ENCODE data around the gene PRPS2.

Gene PRPS2

DNA sequence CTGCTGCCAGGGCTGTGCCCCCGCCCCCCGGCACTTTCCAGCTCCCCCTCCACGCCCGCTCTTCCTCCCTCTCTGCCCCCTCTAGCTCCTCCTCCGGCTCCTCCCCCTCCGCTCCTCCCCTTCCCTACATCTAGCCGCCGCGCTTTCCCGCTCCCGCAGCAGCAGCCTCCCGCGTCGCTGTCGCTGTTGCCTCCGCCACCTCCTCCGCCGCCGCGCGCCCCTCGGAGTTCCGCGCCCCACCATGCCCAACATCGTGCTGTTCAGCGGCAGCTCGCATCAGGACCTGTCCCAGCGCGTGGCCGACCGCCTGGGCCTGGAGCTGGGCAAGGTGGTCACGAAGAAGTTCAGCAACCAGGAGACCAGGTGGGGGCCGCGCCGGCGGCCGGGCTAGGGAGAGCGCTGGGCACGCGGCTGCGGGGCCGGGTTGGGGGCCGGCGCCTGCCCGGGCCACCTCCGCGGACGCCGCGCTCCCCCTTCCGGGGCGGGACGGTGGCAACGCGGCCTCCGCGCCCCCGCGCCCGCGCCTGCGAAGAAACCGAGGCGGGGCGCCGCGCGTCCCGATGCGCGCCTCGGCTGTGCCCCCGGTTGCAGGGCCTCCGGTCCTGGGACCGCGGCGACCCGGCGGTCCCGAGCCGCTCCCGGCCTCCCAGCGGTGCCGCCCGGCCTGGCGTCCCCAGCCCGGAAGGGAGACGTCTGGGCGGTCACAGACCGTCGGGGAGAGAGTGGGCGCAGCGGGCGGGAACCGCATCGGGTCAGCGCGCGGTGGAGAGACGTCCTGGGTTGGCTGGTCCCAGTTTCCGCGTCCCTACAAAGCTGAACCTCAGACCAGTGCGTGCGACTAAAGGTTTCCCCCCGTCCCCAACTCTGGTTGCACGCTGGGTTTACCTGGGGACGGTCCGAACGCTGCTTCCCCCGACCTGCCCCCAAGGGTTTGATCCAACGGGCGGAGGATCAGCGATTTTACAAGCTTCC, at the start of gene PRPS2:
PRPS2 (plus strand) TSS at position 156 of the 972 bp plus-strand sequence; CDS start at position 242, 86 bp downstream.
- no peak for DNase-seq

DNA sequence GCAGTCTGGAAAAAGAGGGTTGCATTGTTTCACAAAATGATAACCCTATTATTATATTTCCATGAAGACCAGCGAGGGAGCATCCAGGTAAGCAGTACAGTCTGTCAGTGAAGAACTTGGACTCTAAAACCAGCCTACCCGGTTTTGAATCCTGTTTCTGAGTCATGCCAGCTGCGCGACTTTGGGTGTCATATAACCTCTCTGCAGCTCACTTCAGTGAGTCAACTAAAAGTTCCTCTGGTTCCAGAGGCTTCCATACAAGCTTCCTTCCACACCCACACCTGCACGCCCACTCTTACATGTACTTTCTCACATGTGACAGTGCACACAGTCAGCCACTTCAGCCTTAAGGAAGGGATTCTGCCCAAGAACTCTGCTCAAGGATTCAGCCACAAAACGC, 49.8 kb upstream of the PRPS2 start:
- no peak for DNase-seq

DNA sequence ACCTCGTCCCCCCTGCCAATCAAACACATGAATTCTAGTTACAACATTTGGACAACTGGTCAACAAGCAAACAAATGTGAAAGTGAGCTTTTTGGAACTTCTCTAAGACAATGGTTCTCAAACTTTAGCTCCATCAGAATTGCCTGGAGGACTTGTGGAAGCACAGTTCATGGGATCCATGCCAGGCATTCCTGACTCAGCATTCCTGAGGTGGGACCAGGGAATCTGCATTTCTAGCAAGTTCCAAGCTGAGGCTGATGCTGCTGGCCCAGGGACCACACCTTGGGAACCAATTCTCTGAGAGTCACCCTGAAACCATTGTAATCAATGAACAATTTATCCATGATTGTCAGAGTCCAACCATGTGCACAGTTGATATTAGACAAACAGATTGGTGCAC, 43.8 kb upstream of the PRPS2 start:
- DNase-seq: no peak

DNA sequence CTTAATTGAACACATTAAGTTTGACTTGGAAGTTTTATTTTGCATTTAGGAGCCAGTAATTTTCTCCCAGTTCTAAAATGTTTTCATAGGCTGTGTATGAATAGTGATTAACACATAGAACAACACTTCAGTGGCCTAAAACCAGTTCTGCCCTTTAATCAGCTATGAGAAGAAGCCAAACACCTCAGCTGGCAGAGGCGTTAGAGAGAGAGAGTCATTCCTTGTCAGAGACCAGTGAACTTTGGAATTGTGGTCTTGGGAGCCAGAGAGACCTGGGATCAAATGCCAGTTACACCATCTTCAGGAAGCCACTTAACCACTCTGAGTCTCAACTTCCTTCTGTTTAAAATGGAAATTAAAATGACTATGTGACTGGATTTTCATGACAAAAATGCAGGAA, 39.3 kb upstream of the PRPS2 start:
- DNase-seq: no peak

DNA sequence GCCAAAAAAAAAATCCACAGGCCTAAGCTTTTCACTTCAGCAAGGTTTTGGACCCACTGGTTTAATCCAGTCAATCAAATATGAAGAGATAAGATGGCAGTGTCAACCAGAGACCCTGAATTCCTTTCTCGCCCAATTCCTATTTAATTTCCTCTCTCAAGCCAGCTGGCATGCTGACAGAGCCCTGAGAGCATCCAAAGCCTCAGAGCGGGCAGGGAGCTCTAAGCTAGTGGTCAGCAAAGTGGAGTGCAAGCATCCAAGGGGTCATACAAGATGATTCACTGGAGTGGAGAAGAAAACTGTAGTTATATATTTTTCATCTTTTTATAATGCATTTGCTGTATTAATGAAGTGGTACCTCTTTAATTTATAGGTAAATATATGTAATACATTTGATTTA, 37.8 kb upstream of the PRPS2 start:
- DNase-seq: no peak

DNA sequence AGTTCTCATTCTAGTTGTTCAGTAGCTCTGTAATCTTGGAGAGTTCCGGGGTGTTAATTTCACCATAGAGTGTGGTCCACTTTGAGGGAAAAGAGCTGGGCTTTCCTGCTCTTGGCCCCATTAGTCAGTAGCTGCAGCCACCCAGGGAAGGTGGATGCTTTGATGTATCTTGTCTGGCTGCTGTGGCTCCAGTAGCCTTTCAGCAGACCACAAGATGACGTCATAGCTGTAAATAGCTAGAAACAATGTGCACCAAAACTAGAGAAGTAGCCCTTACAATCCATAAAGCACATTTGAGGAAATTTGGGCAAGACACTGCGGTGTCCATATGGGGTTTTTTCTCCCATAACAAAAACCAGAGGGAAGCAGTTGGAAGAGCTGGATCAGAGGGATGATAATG, 32.9 kb upstream of the PRPS2 start:
- no peak for DNase-seq

DNA sequence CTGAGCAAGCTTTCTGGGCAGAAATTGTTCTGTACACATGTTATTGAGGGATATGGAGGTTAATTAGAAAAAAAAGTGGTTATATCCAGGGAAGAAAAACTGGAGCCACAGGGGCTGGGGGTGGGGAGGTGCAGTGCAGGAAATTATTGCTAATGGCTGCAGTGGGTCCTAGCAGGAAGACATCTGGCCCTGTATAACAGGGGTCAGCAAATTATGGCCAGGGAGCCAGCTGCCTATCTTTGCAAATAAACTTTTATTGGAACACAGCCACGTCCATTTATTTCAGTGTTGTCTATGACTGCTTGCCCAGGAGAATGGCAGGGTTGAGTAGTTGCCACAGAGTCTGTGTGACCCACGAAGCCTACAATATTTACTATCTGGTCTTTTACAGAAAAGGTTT, 23.4 kb upstream of the PRPS2 start:
- no peak for DNase-seq

DNA sequence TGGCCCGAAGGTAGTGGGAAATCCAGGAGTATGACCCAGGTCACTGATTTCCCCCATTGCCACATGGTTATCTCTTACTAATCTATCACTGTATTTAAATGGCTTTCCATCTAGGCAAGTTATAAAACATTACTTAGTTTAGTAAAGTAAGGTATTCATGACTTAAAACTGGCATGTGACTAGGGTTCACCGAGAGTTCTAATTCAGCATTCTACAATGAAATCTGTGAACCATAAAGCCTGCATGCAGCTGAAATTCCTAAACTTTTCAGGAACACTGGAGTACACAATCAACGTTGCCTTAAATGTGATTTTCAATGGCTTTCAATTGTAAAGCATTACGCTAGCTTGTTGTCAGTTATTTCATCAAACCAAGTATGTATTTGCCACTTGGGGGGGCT, 22.7 kb upstream of the PRPS2 start:
- no peak for DNase-seq

DNA sequence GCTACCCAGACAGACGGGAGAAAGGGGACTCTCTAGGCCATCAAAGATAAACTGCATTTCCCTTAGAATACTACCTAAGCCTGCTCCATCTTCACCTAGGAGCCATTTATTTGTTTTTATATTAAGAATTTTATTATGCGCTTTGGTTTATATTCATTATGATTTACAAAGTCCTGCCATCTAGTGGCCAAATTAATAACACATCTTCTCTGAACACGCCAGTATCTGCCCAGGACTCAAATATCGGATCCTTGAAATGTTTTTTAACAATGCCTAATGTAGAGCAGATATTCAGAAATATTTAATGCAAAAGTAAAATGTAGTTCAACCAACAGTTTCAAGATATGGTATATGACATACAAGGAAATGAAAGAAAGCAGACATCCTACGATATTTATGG, 20.8 kb upstream of the PRPS2 start:
- no peak for DNase-seq

DNA sequence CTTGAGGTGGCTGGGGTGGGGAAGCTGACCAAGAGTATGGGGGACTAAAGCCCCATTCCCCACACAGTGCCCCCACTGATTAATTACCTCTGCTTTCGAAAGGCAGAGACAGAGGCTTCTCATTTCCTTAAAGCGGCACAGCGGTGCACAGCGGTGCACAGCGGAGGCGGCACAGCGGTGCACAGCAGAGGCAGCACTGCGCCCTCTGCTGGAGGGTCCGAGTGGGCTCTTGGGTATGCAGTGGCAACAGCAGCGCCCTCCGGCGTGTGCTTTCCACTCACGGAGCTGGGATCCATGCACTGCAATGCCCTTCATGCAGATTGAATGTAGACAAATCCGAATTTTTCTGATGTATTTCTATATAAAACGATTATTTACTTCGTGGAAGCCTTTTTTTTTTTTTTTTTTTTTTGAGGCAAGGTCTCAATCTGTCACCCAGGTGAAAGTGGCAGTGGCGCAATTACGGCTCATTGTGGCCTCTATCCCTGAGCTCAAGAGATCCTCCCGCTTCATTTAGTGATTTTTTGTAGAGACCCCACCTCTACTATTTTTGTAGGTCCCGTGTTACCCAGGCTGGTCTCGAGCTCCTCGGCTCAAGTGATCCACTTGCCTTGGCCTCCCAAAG, 19.7 kb upstream of the PRPS2 start:
- DNase-seq: no peak

DNA sequence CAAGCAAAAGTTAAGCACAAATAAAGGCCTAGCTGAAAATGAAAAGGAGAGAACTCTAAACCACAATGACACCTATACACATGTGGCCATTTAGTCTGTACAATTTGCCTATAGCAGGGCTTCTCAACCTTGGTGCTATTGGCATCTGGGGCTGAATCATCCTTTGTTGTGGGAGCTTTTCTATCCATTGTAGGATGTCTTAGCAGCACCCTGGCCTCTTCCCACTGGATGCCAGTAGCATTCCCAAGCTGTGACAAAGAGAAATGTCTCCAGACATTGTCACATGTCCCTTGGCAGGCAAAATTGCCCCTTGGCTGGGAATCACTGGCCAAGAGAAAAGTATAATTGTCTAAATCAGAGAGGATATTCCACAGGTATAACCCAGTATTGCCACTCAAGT, 13.5 kb upstream of the PRPS2 start:
- DNase-seq: no peak

DNA sequence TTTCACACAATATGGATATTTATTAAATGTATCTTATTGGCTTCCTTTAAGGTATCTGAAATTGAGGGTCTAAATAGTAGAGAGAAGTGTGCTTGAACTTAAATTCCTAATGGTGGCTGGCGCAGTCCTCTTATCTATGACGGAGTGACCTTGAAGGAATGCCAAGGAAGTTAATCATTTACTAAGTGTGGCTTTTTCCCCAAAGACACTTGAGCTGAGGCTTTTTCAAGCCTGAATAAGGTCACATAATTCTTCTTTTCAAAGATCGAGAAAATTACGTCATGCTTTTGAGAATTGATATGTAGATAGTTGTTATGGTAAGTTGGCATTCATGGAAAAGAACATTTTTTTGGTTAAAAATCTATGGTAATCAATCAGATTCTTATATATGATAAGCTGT, 11.7 kb upstream of the PRPS2 start:
- no peak for DNase-seq

DNA sequence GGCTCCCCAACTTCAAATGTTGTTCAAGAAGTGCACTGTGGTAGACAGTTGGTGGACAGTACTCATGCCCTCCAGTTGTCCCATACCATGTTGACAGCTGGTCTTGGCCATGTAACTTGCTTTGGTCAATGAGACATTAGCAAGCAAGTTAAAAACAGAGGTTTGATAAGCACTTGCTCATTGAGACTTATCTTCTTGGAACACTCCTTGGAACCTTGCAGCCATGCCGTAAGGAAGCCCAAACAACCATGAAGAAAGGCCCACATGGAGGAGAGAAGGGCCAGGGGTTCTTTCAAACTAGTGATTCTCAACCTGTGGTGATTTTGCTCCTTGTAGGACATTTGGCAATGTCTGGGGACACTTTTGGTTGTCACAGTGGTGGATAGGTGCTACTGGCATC, 2.6 kb upstream of the PRPS2 start:
- DNase-seq: no peak

DNA sequence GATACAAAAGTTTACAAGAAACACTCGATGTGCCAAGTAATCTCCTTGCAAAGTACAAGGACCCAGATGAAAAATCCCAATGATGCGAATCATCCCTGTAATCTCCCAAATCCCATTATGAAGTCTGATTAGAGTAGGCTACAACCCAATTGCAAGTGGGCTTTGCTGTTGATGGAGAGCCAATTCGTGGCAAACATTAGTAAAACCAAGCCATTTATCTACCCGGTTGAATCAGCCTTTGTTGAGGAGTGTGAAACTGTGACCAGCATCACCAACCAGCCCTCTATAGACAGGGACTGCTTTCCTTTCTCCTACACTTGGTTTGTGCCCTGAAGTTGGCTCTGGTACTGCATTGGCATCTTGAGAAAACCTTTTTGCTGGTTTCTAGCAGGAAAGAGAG, 1.2 kb upstream of the PRPS2 start:
- no peak for DNase-seq

DNA sequence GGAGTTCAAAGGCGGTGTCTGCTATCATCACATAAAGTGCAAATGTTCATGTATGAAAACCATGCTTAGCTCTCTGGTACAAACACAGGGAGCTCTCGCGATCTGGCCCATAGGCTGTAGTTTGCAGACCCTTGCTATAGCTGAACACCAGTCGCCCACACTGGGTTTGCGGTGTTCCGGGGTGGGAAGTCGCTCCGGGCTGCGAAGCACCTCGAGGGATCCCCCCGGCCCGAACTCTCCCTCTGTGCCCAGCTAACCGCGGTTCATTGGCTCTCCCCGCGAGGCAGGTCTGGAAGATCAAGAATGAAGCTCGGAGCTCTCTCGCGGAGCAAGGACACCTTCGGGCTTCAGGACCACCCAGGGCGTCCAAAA, 341 bp upstream of the PRPS2 start:
- no peak for DNase-seq

DNA sequence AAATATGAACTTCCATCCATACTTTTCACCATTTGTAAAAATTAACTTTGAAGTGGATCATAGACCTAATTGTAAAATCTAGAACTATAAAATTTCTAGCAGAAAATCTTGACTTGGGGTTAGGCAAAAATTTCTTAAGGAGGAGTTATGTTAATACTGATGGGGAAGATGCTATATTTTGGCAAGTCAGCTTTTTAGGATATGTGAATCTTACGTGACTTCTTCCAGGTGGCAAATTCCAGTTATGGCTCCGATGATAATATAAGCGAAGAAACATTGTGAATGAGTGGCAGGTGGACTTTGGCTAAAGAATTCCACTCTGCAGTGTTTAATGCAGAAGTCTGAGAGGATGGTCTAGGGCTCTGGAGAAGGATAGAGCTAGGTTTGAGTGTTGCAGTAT, 1.5 kb downstream of the PRPS2 start:
- DNase-seq: no peak

DNA sequence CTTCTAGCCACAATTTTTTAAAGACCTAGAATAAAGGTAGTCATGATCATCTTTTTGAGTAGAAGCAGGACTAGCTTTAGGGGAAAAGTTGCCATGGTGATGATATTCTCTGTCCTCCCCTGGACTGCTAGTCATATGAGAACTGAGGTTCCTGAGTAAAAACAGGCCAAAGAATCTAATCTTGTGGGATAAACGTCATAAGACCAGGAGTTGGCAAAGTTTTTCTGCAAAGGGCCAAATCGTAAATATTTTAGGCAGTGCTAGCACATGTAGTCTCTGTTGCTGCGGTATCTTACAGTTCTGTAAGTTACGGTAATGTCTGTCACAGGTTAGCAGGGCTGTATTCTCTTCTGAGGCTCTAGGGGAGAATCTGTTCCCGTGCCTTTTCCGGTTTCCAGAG, 3.4 kb downstream of the PRPS2 start:
- DNase-seq: no peak

DNA sequence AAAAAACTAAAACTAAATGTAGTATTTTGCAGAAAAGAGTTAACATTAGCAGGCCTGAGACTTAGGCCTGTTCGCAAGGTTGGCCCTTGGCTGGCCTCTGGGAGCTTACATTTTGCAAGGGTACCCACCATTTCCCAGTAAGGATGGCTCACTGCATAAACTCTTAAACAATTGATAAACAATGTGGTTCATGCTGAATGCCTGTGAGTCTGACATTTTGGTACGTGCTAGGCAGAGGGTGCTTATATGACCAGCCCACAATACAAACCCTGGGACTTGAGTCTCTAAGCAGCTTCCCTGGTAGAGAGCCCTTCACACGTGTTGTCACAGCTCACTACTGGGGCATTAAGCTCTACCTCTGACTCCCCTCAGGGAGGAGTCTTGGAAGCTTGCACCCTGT, 7.4 kb downstream of the PRPS2 start:
- no peak for DNase-seq

DNA sequence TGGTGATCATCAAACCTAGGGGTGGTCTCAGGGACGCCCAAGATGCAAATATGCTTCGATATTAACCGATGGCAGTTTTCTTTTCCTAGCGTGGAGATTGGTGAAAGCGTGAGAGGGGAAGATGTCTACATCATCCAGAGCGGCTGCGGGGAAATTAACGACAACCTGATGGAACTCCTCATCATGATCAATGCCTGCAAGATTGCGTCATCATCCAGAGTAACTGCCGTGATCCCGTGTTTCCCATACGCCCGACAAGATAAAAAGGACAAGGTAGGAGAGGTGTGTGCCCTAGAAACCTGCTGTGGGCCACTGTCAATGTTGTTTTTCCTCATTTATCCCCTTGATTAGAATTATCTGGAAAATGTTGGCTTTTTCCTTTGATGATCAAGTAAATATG, 7.9 kb downstream of the PRPS2 start:
- DNase-seq: no peak

DNA sequence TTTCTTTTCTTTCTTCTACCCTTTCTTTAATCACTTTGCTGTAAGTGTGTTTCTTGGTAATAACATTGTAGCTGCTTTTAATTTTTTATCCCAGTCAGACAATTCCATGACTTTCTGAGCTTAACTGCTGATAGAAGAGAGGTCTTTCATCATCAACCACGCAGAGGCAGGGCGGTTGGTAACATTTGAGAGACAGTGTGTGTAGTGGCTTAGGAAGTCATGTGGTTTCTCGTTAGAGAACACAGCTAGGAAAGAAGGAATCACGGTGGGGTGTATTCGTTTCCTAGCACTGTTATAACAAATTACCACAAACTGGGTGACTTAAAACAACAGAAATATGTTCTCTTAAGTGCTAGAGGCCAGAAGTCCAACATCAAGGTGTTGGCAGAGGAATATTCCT, 11.5 kb downstream of the PRPS2 start:
- no peak for DNase-seq

DNA sequence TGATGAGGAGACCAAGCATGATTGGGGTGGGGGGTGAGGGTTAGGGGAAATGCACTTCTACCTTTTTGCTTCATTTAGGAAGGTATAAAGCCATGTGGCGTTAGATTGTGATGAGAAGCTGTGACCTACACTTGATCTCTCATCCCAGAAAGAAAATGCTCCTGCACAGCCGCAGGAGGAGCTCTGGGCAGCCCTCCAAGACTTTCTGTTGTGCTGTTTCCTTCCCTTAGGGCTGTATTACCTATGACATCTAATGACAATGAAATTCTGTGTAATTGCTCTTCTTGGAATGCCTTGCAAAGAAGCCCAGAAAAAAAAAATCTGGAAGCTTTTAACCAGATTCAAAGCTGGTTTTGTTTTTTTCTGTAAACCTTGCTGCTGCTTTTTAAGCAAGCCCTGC, 13.4 kb downstream of the PRPS2 start:
- DNase-seq: no peak

DNA sequence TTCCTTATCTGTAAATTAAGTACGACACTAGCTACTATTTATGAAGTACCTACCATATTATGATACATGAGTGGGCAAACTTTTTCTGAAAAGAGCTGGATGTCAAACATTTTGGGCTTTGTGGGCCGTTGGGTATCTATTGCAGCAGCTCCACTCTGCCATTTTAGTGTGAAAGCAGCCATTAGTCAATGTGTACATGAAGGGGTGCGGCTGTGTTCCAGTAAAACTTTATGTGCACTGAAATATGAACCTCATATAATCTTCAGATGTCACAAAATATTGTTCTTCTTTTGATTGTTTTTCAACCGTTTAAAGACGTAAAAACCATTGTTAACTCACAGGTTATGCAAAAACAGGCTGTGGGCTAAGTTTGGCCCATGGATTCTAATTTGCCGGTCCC, 14.1 kb downstream of the PRPS2 start:
- no peak for DNase-seq

DNA sequence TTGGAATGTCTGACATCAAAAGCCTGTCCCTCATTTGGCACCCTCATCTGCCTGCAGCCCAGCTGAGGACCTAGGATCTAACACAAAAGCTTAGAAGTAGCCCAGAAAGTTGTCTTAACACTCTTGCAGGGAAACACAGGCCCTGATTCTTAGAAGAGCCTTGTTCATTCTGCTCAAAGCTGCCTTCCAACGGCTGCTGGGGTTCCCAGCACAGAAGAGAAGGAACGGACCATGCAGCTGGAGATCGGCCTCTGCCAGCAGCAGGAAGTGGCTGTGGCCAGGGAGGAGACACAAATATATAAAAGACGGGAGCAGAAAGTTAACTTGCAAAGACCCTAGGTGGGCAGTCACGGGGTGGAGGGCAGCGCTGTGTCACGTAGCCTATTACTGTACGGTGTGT, 20.4 kb downstream of the PRPS2 start:
- DNase-seq: no peak

DNA sequence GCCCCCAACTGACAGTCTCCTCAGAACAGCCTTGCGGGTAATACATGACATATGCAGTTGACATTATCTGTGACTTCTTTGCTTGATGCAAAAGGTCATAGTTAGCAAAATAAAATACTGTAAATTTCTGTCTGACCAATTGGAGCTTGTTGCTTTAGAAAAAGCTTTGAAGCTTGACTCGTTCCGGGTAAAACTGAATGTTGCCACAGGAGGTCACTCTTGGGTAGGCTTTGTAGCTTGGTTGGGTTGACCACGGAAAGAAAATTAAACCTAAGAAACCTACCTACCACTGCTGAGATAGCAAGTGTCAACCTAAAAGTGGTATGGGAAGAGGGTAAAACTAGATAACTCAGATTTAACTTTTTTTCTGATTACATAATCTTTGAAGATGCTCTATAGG, 23.2 kb downstream of the PRPS2 start:
- no peak for DNase-seq

DNA sequence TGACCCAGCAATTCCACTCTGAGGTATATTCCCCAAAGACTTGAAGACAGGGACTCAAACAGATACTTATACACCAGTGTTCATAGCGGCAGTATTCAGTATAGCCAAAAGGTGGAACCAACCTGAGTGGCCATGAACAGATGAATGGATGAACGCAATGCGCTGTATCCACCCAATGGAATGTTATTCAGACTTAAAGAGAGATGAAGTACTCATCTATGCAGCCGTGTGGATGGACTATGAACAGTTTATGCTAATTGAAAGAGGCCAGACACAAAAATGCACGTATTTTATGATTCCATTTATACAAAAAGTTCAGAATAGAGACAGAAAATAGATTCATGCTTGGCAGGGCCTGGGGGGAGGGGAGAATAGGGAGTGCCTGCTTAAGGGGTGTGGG, 26.3 kb downstream of the PRPS2 start:
- DNase-seq: no peak
